Prostate gland (tissue), 2 donors: ENCODE results near the gene DACT2.

ENCODE experiments used
- POLR2A ChIP-seq: fragments of 450-650 bp; IDR thresholded peaks from one replicate; pipeline ENCODE4 v1.6.1; 2016; ENCODE audit warnings: antibody characterized with exemption, mild to moderate bottlenecking
- POLR2AphosphoS5 ChIP-seq: sonication (generic); formaldehyde crosslinking; IDR thresholded peaks from one replicate; pipeline ENCODE4 v1.6.1; 2017; ENCODE audit warnings: antibody characterized with exemption
- TF ChIP-seq, protein P1 (sequence below), 4 experiments: fragments of 200-600 bp in 2 of 4; fragments of 450-650 bp in 2 of 4; sonication (generic) in 2 of 4; IDR thresholded peaks; 1 replicate in 3 of 4; 2 replicates in 1 of 4; pipeline ENCODE4 v1.5.1; 2016 to 2019; ENCODE audit warnings: antibody characterized with exemption in 4 of 4, mild to moderate bottlenecking in 2 of 4, moderate library complexity in 2 of 4

DNA sequence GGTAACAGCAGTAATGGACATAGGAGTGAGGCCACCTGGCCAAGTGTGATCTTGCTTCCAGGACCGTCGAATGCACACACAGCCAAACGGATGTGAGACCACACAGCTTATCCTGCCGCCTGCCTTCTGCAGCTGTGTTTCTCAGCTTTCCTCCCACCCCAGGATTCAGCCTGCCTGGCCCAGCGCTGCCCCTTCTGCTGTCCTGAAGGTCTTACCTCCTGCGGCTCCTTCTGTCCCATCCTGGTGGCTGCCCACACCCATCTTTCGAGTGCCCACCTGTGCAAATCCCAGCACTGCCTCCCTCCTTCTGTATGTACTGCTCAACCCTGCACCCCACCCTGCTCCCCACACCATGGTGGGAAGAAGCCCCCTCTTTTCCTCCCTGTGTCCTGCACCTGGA, 49.4 kb upstream of the DACT2 start:
- TF ChIP-seq, protein P1, sequence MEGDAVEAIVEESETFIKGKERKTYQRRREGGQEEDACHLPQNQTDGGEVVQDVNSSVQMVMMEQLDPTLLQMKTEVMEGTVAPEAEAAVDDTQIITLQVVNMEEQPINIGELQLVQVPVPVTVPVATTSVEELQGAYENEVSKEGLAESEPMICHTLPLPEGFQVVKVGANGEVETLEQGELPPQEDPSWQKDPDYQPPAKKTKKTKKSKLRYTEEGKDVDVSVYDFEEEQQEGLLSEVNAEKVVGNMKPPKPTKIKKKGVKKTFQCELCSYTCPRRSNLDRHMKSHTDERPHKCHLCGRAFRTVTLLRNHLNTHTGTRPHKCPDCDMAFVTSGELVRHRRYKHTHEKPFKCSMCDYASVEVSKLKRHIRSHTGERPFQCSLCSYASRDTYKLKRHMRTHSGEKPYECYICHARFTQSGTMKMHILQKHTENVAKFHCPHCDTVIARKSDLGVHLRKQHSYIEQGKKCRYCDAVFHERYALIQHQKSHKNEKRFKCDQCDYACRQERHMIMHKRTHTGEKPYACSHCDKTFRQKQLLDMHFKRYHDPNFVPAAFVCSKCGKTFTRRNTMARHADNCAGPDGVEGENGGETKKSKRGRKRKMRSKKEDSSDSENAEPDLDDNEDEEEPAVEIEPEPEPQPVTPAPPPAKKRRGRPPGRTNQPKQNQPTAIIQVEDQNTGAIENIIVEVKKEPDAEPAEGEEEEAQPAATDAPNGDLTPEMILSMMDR (IDR thresholded peaks at IDR 0.05) = no peak
- TF ChIP-seq POLR2AphosphoS5 (no peak), POLR2A (no peak)
